Skeletal muscle tissue (tissue), 4 donors: ENCODE results near the gene AKT3. TPM values are rescaled to one million over a fixed set of nuclear protein-coding genes. Genes with fewer than 3 reads are reported as not detected.

Source experiments
- H3K27ac ChIP-seq: one replicate; pipeline ENCODE4 v1.7.0; 2013; ENCODE audit warnings: mild to moderate bottlenecking, low read depth, low read length, inconsistent platforms
- H3K27me3 ChIP-seq, 3 donors: one replicate each; pipeline ENCODE4 v1.7.0; 2013; ENCODE audit warnings: low read length in 3 of 3; ENCODE audit not compliant: control insufficient read depth in 3 of 3, insufficient read depth in 3 of 3
- H3K36me3 ChIP-seq, 3 donors: one replicate each; pipeline ENCODE4 v1.7.0; 2013; ENCODE audit warnings: low read length in 3 of 3; ENCODE audit not compliant: control insufficient read depth in 3 of 3, insufficient read depth in 3 of 3
- H3K4me1 ChIP-seq, 3 donors: one replicate each; pipeline ENCODE4 v1.7.0; 2013; ENCODE audit warnings: low read length in 3 of 3, mild to moderate bottlenecking in 3 of 3; ENCODE audit not compliant: control insufficient read depth in 3 of 3, insufficient read depth in 3 of 3
- H3K4me3 ChIP-seq, 3 donors: one replicate each; pipeline ENCODE4 v1.7.0; 2013; ENCODE audit warnings: low read length in 3 of 3
- H3K9ac ChIP-seq, 3 donors: one replicate each; pipeline ENCODE4 v1.7.0; 2013; ENCODE audit warnings: low read length in 3 of 3, mild to moderate bottlenecking in 3 of 3, moderate library complexity in 2 of 3, low read depth in 1 of 3
- H3K9me3 ChIP-seq, 3 donors: one replicate each; pipeline ENCODE4 v1.7.0; 2013; ENCODE audit warnings: low read length in 3 of 3; ENCODE audit not compliant: control insufficient read depth in 3 of 3
- total RNA-seq: library from RNA; depleted of rRNA; stranded (reverse); fragments of >200 nt; gene quantifications from one replicate; pipeline ENCODE4 v1.2.3, GENCODE V29; 2014
- donor health status: Osteomylitis.

AKT3 gene
- total RNA-seq, 1 donor from 2014 or later = 28.7 TPM

- H3K27me3 ChIP-seq = no peaks in the 10 kb centered on the region
- no peaks in the 10 kb centered on the region for H3K36me3 ChIP-seq
- no peak overlapping the region for H3K9ac ChIP-seq
- no peak overlapping the region for H3K27ac ChIP-seq
- H3K4me1 ChIP-seq = peaks cover 0 to 8% (median 2%) of the 10 kb centered on the region in 3 donors
- no peaks in the 10 kb centered on the region for H3K9me3 ChIP-seq
- no peak overlapping the region for H3K4me3 ChIP-seq
These were observed 141.8 kb downstream of the AKT3 start for GRCh38 chr1:243708210-243708609.

DNA sequence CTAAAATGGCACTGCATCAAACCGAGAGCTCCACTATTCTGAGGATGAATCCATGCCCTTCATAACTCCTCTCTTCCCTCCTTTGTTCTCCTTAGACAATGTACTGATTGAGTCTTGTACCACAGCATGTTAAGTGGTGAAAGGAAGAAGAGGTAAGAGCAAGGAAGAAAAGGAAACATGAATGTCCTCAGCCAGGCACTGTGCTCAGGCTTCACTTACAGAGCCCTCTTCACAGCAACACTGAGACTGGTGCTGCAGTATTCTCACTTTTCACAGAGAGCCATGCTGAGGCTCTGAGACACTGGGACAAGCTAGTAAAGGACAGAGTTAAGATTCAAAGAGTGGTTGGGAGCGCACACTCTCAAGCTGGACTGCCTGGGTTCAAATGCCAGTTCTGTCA, 143.5 kb downstream of the AKT3 start:
- Histone ChIP-seq H3K36me3 (no peaks in the 10 kb centered on the region), H3K4me1 (no peaks in the 10 kb centered on the region), H3K27ac (no peak overlapping the region), H3K27me3 (no peaks in the 10 kb centered on the region), H3K9me3 (no peaks in the 10 kb centered on the region), H3K4me3 (no peak overlapping the region), H3K9ac (no peak overlapping the region)

- no peak overlapping the region for H3K9ac ChIP-seq
- no peaks in the 10 kb centered on the region for H3K27me3 ChIP-seq
- no peak overlapping the region for H3K27ac ChIP-seq
- H3K36me3 ChIP-seq = no peaks in the 10 kb centered on the region
- no peaks in the 10 kb centered on the region for H3K4me1 ChIP-seq
- H3K4me3 ChIP-seq = no peak overlapping the region
- no peaks in the 10 kb centered on the region for H3K9me3 ChIP-seq
These were observed 144.5 kb downstream of the AKT3 start for GRCh38 chr1:243705585-243705984.

GRCh38 chr1:243701872-243702271, 148.2 kb downstream of the AKT3 start:
- H3K4me1 ChIP-seq = no peaks in the 10 kb centered on the region
- no peak overlapping the region for H3K4me3 ChIP-seq
- H3K27me3 ChIP-seq = no peaks in the 10 kb centered on the region

GRCh38 chr1:243693800-243694199, 156.2 kb downstream of the AKT3 start:
- Histone ChIP-seq H3K9ac (no peak overlapping the region), H3K4me1 (no peaks in the 10 kb centered on the region)

More at GRCh38 chr1:243701872-243702271, 148.2 kb downstream of the AKT3 start:
- no peaks in the 10 kb centered on the region for H3K36me3 ChIP-seq
- no peaks in the 10 kb centered on the region for H3K9me3 ChIP-seq
- H3K9ac ChIP-seq = no peak overlapping the region
- no peak overlapping the region for H3K27ac ChIP-seq

GRCh38 chr1:243686159-243686558, 163.9 kb downstream of the AKT3 start:
- Histone ChIP-seq H3K4me1 (no peaks in the 10 kb centered on the region), H3K9ac (no peak overlapping the region), H3K4me3 (no peak overlapping the region), H3K36me3 (no peaks in the 10 kb centered on the region), H3K27me3 (no peaks in the 10 kb centered on the region), H3K9me3 (no peaks in the 10 kb centered on the region), H3K27ac (no peak overlapping the region)

More at GRCh38 chr1:243693800-243694199, 156.2 kb downstream of the AKT3 start:
- Histone ChIP-seq H3K27ac (no peak overlapping the region), H3K4me3 (no peak overlapping the region), H3K36me3 (peaks cover 0 to 2% (median 0%) of the 10 kb centered on the region in 3 donors), H3K9me3 (no peaks in the 10 kb centered on the region), H3K27me3 (no peaks in the 10 kb centered on the region)

- Histone ChIP-seq H3K27me3 (no peaks in the 10 kb centered on the region), H3K9me3 (no peaks in the 10 kb centered on the region), H3K36me3 (no peaks in the 10 kb centered on the region), H3K4me3 (no peak overlapping the region), H3K27ac (no peak overlapping the region), H3K9ac (no peak overlapping the region), H3K4me1 (no peaks in the 10 kb centered on the region)
These were observed 169.2 kb downstream of the AKT3 start for GRCh38 chr1:243680860-243681259.

GRCh38 chr1:243672539-243673074, 177.4 kb downstream of the AKT3 start:
- H3K36me3 ChIP-seq = no peaks in the 10 kb centered on the region
- no peaks in the 10 kb centered on the region for H3K9me3 ChIP-seq
- H3K27me3 ChIP-seq = no peaks in the 10 kb centered on the region
- no peak overlapping the region for H3K4me3 ChIP-seq
- H3K9ac ChIP-seq = no peak overlapping the region
- H3K27ac ChIP-seq = no peak overlapping the region
- no peaks in the 10 kb centered on the region for H3K4me1 ChIP-seq

- no peaks in the 10 kb centered on the region for H3K27me3 ChIP-seq
- no peak overlapping the region for H3K9ac ChIP-seq
- H3K9me3 ChIP-seq = no peaks in the 10 kb centered on the region
- peaks cover 0 to 2% (median 0%) of the 10 kb centered on the region in 3 donors for H3K36me3 ChIP-seq
- H3K27ac ChIP-seq = no peak overlapping the region
- no peaks in the 10 kb centered on the region for H3K4me1 ChIP-seq
- no peak overlapping the region for H3K4me3 ChIP-seq
These were observed 182.5 kb downstream of the AKT3 start for GRCh38 chr1:243667591-243667990.

- no peaks in the 10 kb centered on the region for H3K4me1 ChIP-seq
- no peaks in the 10 kb centered on the region for H3K27me3 ChIP-seq
- H3K4me3 ChIP-seq = no peak overlapping the region
- H3K9me3 ChIP-seq = no peaks in the 10 kb centered on the region
- peaks cover 0 to 2% (median 0%) of the 10 kb centered on the region in 3 donors for H3K36me3 ChIP-seq
- no peak overlapping the region for H3K9ac ChIP-seq
- H3K27ac ChIP-seq = no peak overlapping the region
These were observed 182.9 kb downstream of the AKT3 start for GRCh38 chr1:243667133-243667532.
